K562 (cell line): Measurements from ENCODE around the gene PIN4. TPM values are rescaled to one million over a fixed set of nuclear protein-coding genes. Genes with fewer than 3 reads are reported as not detected.

Source experiments
- ATAC-seq: fragments of 200-7000 bp; cut with Tn5 transposase; 3 replicates; pipeline ENCODE4 v1.9.1; 2020; ENCODE audit warnings: moderate library complexity
- BruUV-seq: library from RNA; stranded (reverse); fragments of 400-500 nt; replicated peaks from 2 replicates; lab custom pipeline; 2021; lab: Mats Ljungman, UMichigan
- CTCF ChIA-PET: fragments of 300-600 bp; formaldehyde crosslinking; extraction: SDS; loops from one replicate; lab custom pipeline; 2021; ENCODE audit warnings: low intra/inter-chr PET ratio; lab: Yijun Ruan, JAX
- POLR2A ChIA-PET: fragments of 300-600, 350-650 bp; sonication (Branson Sonifier 250); formaldehyde crosslinking; extraction: SDS; loops from one replicate; lab custom pipeline; 2021; ENCODE audit warnings: antibody characterized with exemption, inconsistent platforms; lab: Yijun Ruan, JAX
- DNase-seq, 4 experiments: peaks; one replicate each; pipeline versions ENCODE4 v3.0.0 to v3.0.0-alpha.2; 2011 to 2018; ENCODE audit warnings: low spot score in 3 of 4, mixed read lengths in 3 of 4; ENCODE audit errors: extremely low read depth in 1 of 4
- FAIRE-seq: peaks from 2 replicates; lab custom pipeline; 2011; peaks lifted over from hg19 to GRCh38; lab: Jason Lieb, UNC
- H2AFZ ChIP-seq: 2 replicates; pipeline ENCODE4 v1.6.0; 2011; ENCODE audit warnings: low read depth, low read length, control low read depth, inconsistent platforms
- H3K27ac ChIP-seq: fragments of 200-600 bp; 3 replicates; pipeline ENCODE4 v1.8.0; 2011; ENCODE audit warnings: low read depth, mild to moderate bottlenecking, control low read depth, inconsistent platforms, low read length, moderate library complexity, mixed read lengths; ENCODE audit errors: extremely low read depth
- H3K27me3 ChIP-seq, 2 experiments: fragments of 300-600 bp in 1 of 2; 2 replicates in 1 of 2; 3 replicates in 1 of 2; pipeline versions ENCODE4 v1.6.0 to v1.8.0; 2011; ENCODE audit warnings: inconsistent platforms in 2 of 2, low read length in 2 of 2, mild to moderate bottlenecking in 1 of 2, mixed read lengths in 1 of 2, moderate library complexity in 1 of 2; ENCODE audit not compliant: control insufficient read depth in 2 of 2, insufficient read depth in 2 of 2
- H3K36me3 ChIP-seq: fragments of 300-600 bp; 3 replicates; pipeline ENCODE4 v1.8.0; 2011; ENCODE audit warnings: mild to moderate bottlenecking, low read length, inconsistent platforms; ENCODE audit not compliant: control insufficient read depth, insufficient read depth
- H3K4me1 ChIP-seq, 2 experiments: fragments of 200-600 bp in 1 of 2; replicated peaks in 1 of 2; 2 replicates in 1 of 2; 3 replicates in 1 of 2; pipeline versions ENCODE4 v1.5.1 to v1.8.0; 2011; ENCODE audit warnings: inconsistent platforms in 2 of 2, low read length in 2 of 2, mild to moderate bottlenecking in 1 of 2, mixed read lengths in 1 of 2, moderate library complexity in 1 of 2; ENCODE audit not compliant: control insufficient read depth in 2 of 2, insufficient read depth in 2 of 2
- H3K4me2 ChIP-seq: 2 replicates; pipeline ENCODE4 v1.6.1; 2011; ENCODE audit warnings: low read length, control low read depth, inconsistent platforms, mixed read lengths; ENCODE audit not compliant: insufficient read depth
- H3K4me3 ChIP-seq: fragments of 200-600 bp; sonication (generic), shearing (Covaris generic); 2 replicates; pipeline ENCODE4 v1.5.1; 2016; ENCODE audit warnings: control low read depth, inconsistent platforms
- H3K79me2 ChIP-seq: fragments of 200-600 bp; 3 replicates; pipeline ENCODE4 v1.8.0; 2011; ENCODE audit warnings: low read length, inconsistent platforms; ENCODE audit not compliant: control insufficient read depth, insufficient read depth
- H3K9ac ChIP-seq, 2 experiments: 2 replicates each; pipeline versions ENCODE4 v1.6.0 to v1.6.1; 2011; ENCODE audit warnings: low read depth in 2 of 2, low read length in 2 of 2, control low read depth in 1 of 2, inconsistent platforms in 1 of 2, mild to moderate bottlenecking in 1 of 2, mixed read lengths in 1 of 2; ENCODE audit not compliant: insufficient read depth in 1 of 2
- H3K9me1 ChIP-seq: one replicate; pipeline ENCODE4 v1.6.0; 2011; ENCODE audit warnings: inconsistent platforms, mild to moderate bottlenecking, low read length, moderate library complexity; ENCODE audit not compliant: control insufficient read depth, insufficient read depth
- H3K9me3 ChIP-seq: replicated peaks from 2 replicates; pipeline ENCODE4 v1.5.1; 2011; ENCODE audit warnings: low read depth, low read length, inconsistent platforms; ENCODE audit not compliant: control insufficient read depth, insufficient read depth
- H4K20me1 ChIP-seq: replicated peaks from 2 replicates; pipeline ENCODE4 v1.6.1; 2011; ENCODE audit warnings: low read length, inconsistent platforms, mixed read lengths; ENCODE audit not compliant: control insufficient read depth, insufficient read depth
- MECOM ChIP-seq: fragments of 250-450 bp; sonication (Bioruptor Pico); IDR thresholded peaks from 2 replicates; pipeline ENCODE4 v1.8.0; 2022; ENCODE audit warnings: inconsistent platforms
- NR2F6 ChIP-seq: fragments of 450-650 bp; formaldehyde crosslinking; IDR thresholded peaks from 2 replicates; pipeline ENCODE4 v1.4.0; 2020; ENCODE audit warnings: mild to moderate bottlenecking
- RBM15 ChIP-seq: fragments of 200-400 bp; formaldehyde crosslinking; IDR thresholded peaks from 2 replicates; pipeline ENCODE4 v1.6.1; 2018; ENCODE audit warnings: mild to moderate bottlenecking, low read length, moderate library complexity; ENCODE audit not compliant: insufficient read depth
- RNF2 ChIP-seq: sonication (generic); IDR thresholded peaks from 2 replicates; pipeline ENCODE4 v1.6.1; 2016
- RNF219 ChIP-seq: fragments of 250-450 bp; sonication (Bioruptor Pico); IDR thresholded peaks from 2 replicates; pipeline ENCODE4 v1.5.0; 2022; ENCODE audit warnings: mild to moderate bottlenecking
- SMAD3 ChIP-seq: fragments of 450-650 bp; formaldehyde crosslinking; conservative IDR thresholded peaks from 2 replicates; pipeline ENCODE4 v1.4.0; 2020; ENCODE audit warnings: mild to moderate bottlenecking
- UBTF ChIP-seq, 2 experiments: IDR thresholded peaks; 2 replicates each; pipeline ENCODE4 v1.6.1; 2012; ENCODE audit warnings: improper control_type of control experiment in 2 of 2, low read depth in 2 of 2, low read length in 2 of 2, borderline replicate concordance in 1 of 2
- VEZF1 ChIP-seq: fragments of 200-800 bp; sonication (Bioruptor generic); IDR thresholded peaks from 2 replicates; pipeline ENCODE4 v1.6.1; 2017; ENCODE audit warnings: missing genetic modification characterization, missing compliant biosample characterization
- ZBED1 ChIP-seq: IDR thresholded peaks from 2 replicates; pipeline ENCODE4 v1.6.1; 2014
- ZFPM2 ChIP-seq: fragments of 250-450 bp; sonication (Bioruptor Pico); IDR thresholded peaks from 2 replicates; pipeline ENCODE4 v1.5.1; 2022; ENCODE audit warnings: mild to moderate bottlenecking
- WGBS: fragments of 100-300 bp; shearing (Covaris generic); methylation state at CpG from one replicate; pipeline ENCODE4 v1.1.6; 2016; ENCODE audit warnings: low coverage, mixed read lengths; ENCODE audit not compliant: insufficient coverage; ENCODE audit errors: missing lambda C conversion rate; 5-methylcytosine and 5-hydroxymethylcytosine counted together
- in situ Hi-C: fragments of 300-500 bp; cut with MboI; formaldehyde crosslinking; loops from 4 replicates; pipeline ENCODE4 v1.15.0; 2018; ENCODE audit warnings: inconsistent platforms, mixed read lengths
- intact Hi-C: fragments of 100-400 bp; cut with micrococcal nuclease; formaldehyde crosslinking; loops from 2 replicates; pipeline ENCODE4 v1.14.2; 2022
- polyA plus RNA-seq, 8 experiments: library from polyadenylated mRNA; depleted of rRNA in 4 of 8; stranded (reverse) in 5 of 8; unstranded in 3 of 8; fragments of >200 nt; fragmentation: Nextera tagmentation in 2 of 8; fragmentation: Illumina TruSeq in 1 of 8; extraction: Ambion mirVana in 2 of 8; extraction: Trizol in 1 of 8; gene quantifications; 2 replicates each; pipeline versions ENCODE4 v1.2.1 to v1.2.3, GENCODE V29; 2011 to 2014; ENCODE audit warnings: inconsistent platforms in 1 of 8, missing spikeins in 1 of 8
- total RNA-seq, 7 experiments: library from RNA; depleted of rRNA in 6 of 7; stranded (reverse); fragments of >200 nt in 6 of 7; fragmentation: Illumina TruSeq in 2 of 7; extraction: Trizol in 2 of 7; gene quantifications; 2 replicates each; pipeline versions ENCODE4 v1.2.1 to v1.2.3, GENCODE V29; 2011 to 2021; ENCODE audit warnings: low replicate concordance in 1 of 7
- TF ChIP-seq, protein P1 (sequence below): fragments of 250-450 bp; sonication (Bioruptor Pico); IDR thresholded peaks from 2 replicates; pipeline ENCODE4 v1.8.0; 2021; ENCODE audit warnings: moderate library complexity, mild to moderate bottlenecking, inconsistent platforms

PIN4 gene
- total and polyA plus RNA-seq, 9 of the 15 experiments (the other 6 are each of a cell fraction or from before 2014, with no cell fraction given): 10.0 to 132 (median 45.6) TPM

- no TSS peak for BruUV-seq
- no peaks in the 10 kb centered on the region for H3K79me2 ChIP-seq
- no peaks in the 10 kb centered on the region for H3K4me1 ChIP-seq
- ATAC-seq: no peak
- H3K4me3 ChIP-seq: no peak overlapping the region
- H3K9ac ChIP-seq: no peak overlapping the region
- DNase-seq: no peak
- no peak for FAIRE-seq
- in situ Hi-C loops (no loop called here), intact Hi-C loops (no loop called here)
- CTCF ChIA-PET: no interaction called here
- no peak for TF ChIP-seq ZBED1
- no peak for TF ChIP-seq RNF219 (CRISPR knock-in tag)
- TF ChIP-seq, protein P1, sequence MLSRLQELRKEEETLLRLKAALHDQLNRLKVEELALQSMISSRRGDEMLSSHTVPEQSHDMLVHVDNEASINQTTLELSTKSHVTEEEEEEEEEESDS: no peak
- TF ChIP-seq ZFPM2 (CRISPR knock-in tag): no peak
- TF ChIP-seq SMAD3 (CRISPR knock-in tag): no peak
- TF ChIP-seq RNF2: no peak
- TF ChIP-seq MECOM (CRISPR knock-in tag): no peak
- TF ChIP-seq UBTF (IDR thresholded peaks at IDR 0.05; ENCODE audit: borderline replicate concordance in 1 of 2, low read depth in 2 of 2, low read length in 2 of 2): no peak
- no peak for TF ChIP-seq RBM15
- no peak for TF ChIP-seq NR2F6 (CRISPR knock-in tag)
- TF ChIP-seq VEZF1 (CRISPR knock-in tag): no peak
- H2AFZ ChIP-seq: no peak overlapping the region
- 0% methylated on average over 1 of the region's 2 CpGs for WGBS
- no peak overlapping the region for H3K4me2 ChIP-seq
- H3K36me3 ChIP-seq: no peaks in the 10 kb centered on the region
- H3K9me1 ChIP-seq: no peaks in the 10 kb centered on the region
- H4K20me1 ChIP-seq: no peaks in the 10 kb centered on the region
- POLR2A ChIA-PET: no interaction called here
- H3K27ac ChIP-seq: no peak overlapping the region
- no peaks in the 10 kb centered on the region for H3K9me3 ChIP-seq
- peaks cover 3 to 27% of the 10 kb centered on the region in 2 experiments; a peak in 4 of 5 replicates for H3K27me3 ChIP-seq
Measured at GRCh38 chrX:72145181-72145580, 36.4 kb upstream of the PIN4 start.
